ENCODE results near the gene BTG2. TPM values are rescaled to one million over a fixed set of nuclear protein-coding genes. Genes with fewer than 3 reads are reported as not detected.

The BTG2 gene
- total RNA-seq, 3 donors from 2014 or later: 82.7 to 271 (median 102) TPM

- no peaks in the 10 kb centered on the region for H3K9me3 ChIP-seq
- peak overlapping the region; percentile 39 to 53 (median 45) for H3K4me3 ChIP-seq
- intact Hi-C loops (cut with DNase I; ENCODE audit: low total_unique reads): no loop called here
- H3K4me1 ChIP-seq: peaks cover 7 to 16% of the 10 kb centered on the region in 2 donors
- no peaks in the 10 kb centered on the region for H3K27me3 ChIP-seq
- H3K36me3 ChIP-seq: no peaks in the 10 kb centered on the region
- H3K27ac ChIP-seq: peak overlapping the region; percentile 77 to 83
- peak in 1 of 2 donors; percentile 57 for DNase-seq (ENCODE audit: low spot score in 2 of 2)
- no peak for TF ChIP-seq CTCF (IDR thresholded peaks at IDR 0.05)
- TF ChIP-seq POLR2AphosphoS5 (IDR thresholded peaks at IDR 0.05): no peak
- no peak for TF ChIP-seq POLR2A (IDR thresholded peaks at IDR 0.05)
These were observed 44.6 kb downstream of the BTG2 start for GRCh38 chr1:203349773-203350524.

- no peaks in the 10 kb centered on the region for H3K36me3 ChIP-seq
- H3K4me1 ChIP-seq: peaks cover 7 to 16% of the 10 kb centered on the region in 2 donors
- TF ChIP-seq CTCF (IDR thresholded peaks at IDR 0.05) (no peak), POLR2AphosphoS5 (IDR thresholded peaks at IDR 0.05) (peak in 1 of 3 donors; percentile 42)
- no peaks in the 10 kb centered on the region for H3K9me3 ChIP-seq
- no peaks in the 10 kb centered on the region for H3K27me3 ChIP-seq
- peak within 1 kb of the TSS; percentile 77 to 83 for H3K27ac ChIP-seq
- intact Hi-C loops (cut with DNase I; ENCODE audit: low total_unique reads): no loop called here
- peak within 1 kb of the TSS; percentile 39 to 53 (median 45) for H3K4me3 ChIP-seq
- DNase-seq (ENCODE audit: low spot score in 2 of 2): peak in 1 of 2 donors; percentile 46
These were observed 45.8 kb downstream of the BTG2 start, which contains the start of gene FMOD for GRCh38 chr1:203351037-203351625. Gene FMOD (minus strand): TSS chr1:203351122. CDS start chr1:203348270, 2,852 bp downstream.

- Histone ChIP-seq H3K9me3 (no peaks in the 10 kb centered on the region), H3K27me3 (no peaks in the 10 kb centered on the region), H3K4me1 (peaks cover 7 to 16% of the 10 kb centered on the region in 2 donors), H3K4me3 (no peak overlapping the region), H3K36me3 (no peaks in the 10 kb centered on the region), H3K27ac (no peak overlapping the region)
- intact Hi-C loops (cut with DNase I; ENCODE audit: low total_unique reads): no loop called here
- TF ChIP-seq POLR2A (IDR thresholded peaks at IDR 0.05) (no peak), POLR2AphosphoS5 (IDR thresholded peaks at IDR 0.05) (no peak), CTCF (IDR thresholded peaks at IDR 0.05) (no peak)
- no peak for DNase-seq (ENCODE audit: low spot score in 2 of 2)
These were observed 48.2 kb downstream of the BTG2 start for GRCh38 chr1:203353486-203353885.

- Histone ChIP-seq H3K9me3 (no peaks in the 10 kb centered on the region), H3K4me3 (no peak overlapping the region), H3K36me3 (no peaks in the 10 kb centered on the region), H3K4me1 (peaks cover 3 to 13% of the 10 kb centered on the region in 2 donors), H3K27me3 (no peaks in the 10 kb centered on the region), H3K27ac (peak overlapping the region in 1 of 2 donors; percentile 10)
- TF ChIP-seq POLR2AphosphoS5 (IDR thresholded peaks at IDR 0.05) (no peak), POLR2A (IDR thresholded peaks at IDR 0.05) (no peak), CTCF (IDR thresholded peaks at IDR 0.05) (no peak)
- DNase-seq (ENCODE audit: low spot score in 2 of 2): no peak
- intact Hi-C loops (cut with DNase I; ENCODE audit: low total_unique reads): no loop called here
These were observed 48.9 kb downstream of the BTG2 start for GRCh38 chr1:203354246-203354645.

GRCh38 chr1:203359010-203359571 is 53.8 kb downstream of the BTG2 start:
- no peak overlapping the region for H3K4me3 ChIP-seq
- no peaks in the 10 kb centered on the region for H3K27me3 ChIP-seq
- peaks cover 0 to 3% of the 10 kb centered on the region in 2 donors for H3K4me1 ChIP-seq
- TF ChIP-seq POLR2A (IDR thresholded peaks at IDR 0.05) (no peak), POLR2AphosphoS5 (IDR thresholded peaks at IDR 0.05) (no peak), CTCF (IDR thresholded peaks at IDR 0.05) (no peak)
- no peaks in the 10 kb centered on the region for H3K9me3 ChIP-seq
- H3K36me3 ChIP-seq: no peaks in the 10 kb centered on the region
- no peak overlapping the region for H3K27ac ChIP-seq
- intact Hi-C loops (cut with DNase I; ENCODE audit: low total_unique reads): no loop called here
- DNase-seq (ENCODE audit: low spot score in 2 of 2): peak in 1 of 2 donors; percentile 79

Data from breast epithelium (tissue), 4 donors.